Measurements from ENCODE around the gene CEP350.

DNA sequence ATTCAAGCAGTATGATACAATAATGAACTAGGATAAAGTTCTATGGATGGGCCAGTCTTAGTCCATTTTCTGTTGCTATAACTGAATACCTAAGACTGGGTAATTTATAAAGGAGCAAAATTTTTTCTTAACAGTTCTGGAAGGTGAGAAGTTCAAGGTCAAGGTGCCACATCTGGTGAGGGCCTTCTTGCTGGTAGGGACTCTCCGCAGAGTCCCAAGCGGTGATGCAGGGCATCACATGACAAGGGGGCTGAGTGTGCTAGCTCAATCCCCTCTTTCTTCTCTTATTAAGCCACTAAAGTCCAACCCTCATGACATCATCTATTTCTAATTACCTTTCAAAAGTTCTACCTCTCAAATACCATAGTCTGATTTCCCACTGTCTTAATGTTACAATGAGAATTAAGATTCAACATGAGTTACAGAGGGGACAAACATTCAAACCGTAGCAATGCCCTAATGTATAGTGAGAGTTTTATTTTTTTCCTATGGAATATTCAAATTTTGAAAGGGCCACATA is 107.9 kb downstream of the CEP350 start:
- TF ChIP-seq POLR2A (IDR thresholded peaks at IDR 0.05) = no peak
- TF ChIP-seq, protein P1, sequence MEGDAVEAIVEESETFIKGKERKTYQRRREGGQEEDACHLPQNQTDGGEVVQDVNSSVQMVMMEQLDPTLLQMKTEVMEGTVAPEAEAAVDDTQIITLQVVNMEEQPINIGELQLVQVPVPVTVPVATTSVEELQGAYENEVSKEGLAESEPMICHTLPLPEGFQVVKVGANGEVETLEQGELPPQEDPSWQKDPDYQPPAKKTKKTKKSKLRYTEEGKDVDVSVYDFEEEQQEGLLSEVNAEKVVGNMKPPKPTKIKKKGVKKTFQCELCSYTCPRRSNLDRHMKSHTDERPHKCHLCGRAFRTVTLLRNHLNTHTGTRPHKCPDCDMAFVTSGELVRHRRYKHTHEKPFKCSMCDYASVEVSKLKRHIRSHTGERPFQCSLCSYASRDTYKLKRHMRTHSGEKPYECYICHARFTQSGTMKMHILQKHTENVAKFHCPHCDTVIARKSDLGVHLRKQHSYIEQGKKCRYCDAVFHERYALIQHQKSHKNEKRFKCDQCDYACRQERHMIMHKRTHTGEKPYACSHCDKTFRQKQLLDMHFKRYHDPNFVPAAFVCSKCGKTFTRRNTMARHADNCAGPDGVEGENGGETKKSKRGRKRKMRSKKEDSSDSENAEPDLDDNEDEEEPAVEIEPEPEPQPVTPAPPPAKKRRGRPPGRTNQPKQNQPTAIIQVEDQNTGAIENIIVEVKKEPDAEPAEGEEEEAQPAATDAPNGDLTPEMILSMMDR (IDR thresholded peaks at IDR 0.05) = no peak
- no peak for TF ChIP-seq POLR2AphosphoS5 (IDR thresholded peaks at IDR 0.05; ENCODE audit: insufficient read depth in 1 of 2, low read depth in 1 of 2)
